Activated CD4-positive, alpha-beta T cell treated with anti-CD3 and anti-CD28 coated beads, Interleukin-2, amount 50 U/mL, for 16 hours (primary cell): Measurements from ENCODE around the gene EML6.
"Not testable (repeated sequence)": the region's sequence is repeated elsewhere in the genome, so short reads cannot be mapped to it uniquely, and the experiment has no call there.

Experiments
- DNase-seq: peaks from one replicate; pipeline ENCODE4 v3.0.0-alpha.2; 2020

EML6 gene

GRCh38 chr2:54806975-54807374 is 83.5 kb downstream of the EML6 start:
- no peak for DNase-seq

GRCh38 chr2:54808661-54809060 is 85.2 kb downstream of the EML6 start:
- no peak for DNase-seq

GRCh38 chr2:54809819-54810218 is 86.4 kb downstream of the EML6 start:
- no peak for DNase-seq

GRCh38 chr2:54810246-54810645 is 86.8 kb downstream of the EML6 start:
- no peak for DNase-seq

- DNase-seq = no peak
These were observed 90.1 kb downstream of the EML6 start for GRCh38 chr2:54813584-54813983.

- DNase-seq = no peak
These were observed 91.1 kb downstream of the EML6 start for GRCh38 chr2:54814389-54815147.

GRCh38 chr2:54815148-54815539 is 91.7 kb downstream of the EML6 start:
- DNase-seq = no peak

GRCh38 chr2:54818226-54818625 is 94.8 kb downstream of the EML6 start:
- DNase-seq = no peak

- DNase-seq = no peak
These were observed 97.1 kb downstream of the EML6 start for GRCh38 chr2:54820558-54820957.

- no peak for DNase-seq
These were observed 101.1 kb downstream of the EML6 start for GRCh38 chr2:54824567-54824966.

GRCh38 chr2:54830546-54830945 is 107.1 kb downstream of the EML6 start:
- DNase-seq = no peak

- DNase-seq = no peak
These were observed 108.0 kb downstream of the EML6 start for GRCh38 chr2:54831480-54831879.

GRCh38 chr2:54834721-54835120 is 111.3 kb downstream of the EML6 start:
- no peak for DNase-seq

- DNase-seq = no peak
These were observed 113.0 kb downstream of the EML6 start for GRCh38 chr2:54836477-54836876.

GRCh38 chr2:54838585-54839035 is 115.1 kb downstream of the EML6 start:
- peak; percentile 55 for DNase-seq

- DNase-seq = no peak
These were observed 116.2 kb downstream of the EML6 start for GRCh38 chr2:54839461-54840255.

- DNase-seq = no peak
These were observed 117.4 kb downstream of the EML6 start for GRCh38 chr2:54840559-54841468.

- not testable (repeated sequence) for DNase-seq
These were observed 118.0 kb downstream of the EML6 start for GRCh38 chr2:54841500-54841899.

- no peak for DNase-seq
These were observed 121.6 kb downstream of the EML6 start for GRCh38 chr2:54845094-54845493.

- no peak for DNase-seq
These were observed 122.1 kb downstream of the EML6 start for GRCh38 chr2:54845514-54845913.

GRCh38 chr2:54850171-54851122 is 127.0 kb downstream of the EML6 start:
- no peak for DNase-seq
